ENCODE measurements around the gene CD274.
A peak's percentile ranks its signal among the peaks of the same experiment; 100 is the strongest.
"Not testable (repeated sequence)": the region's sequence is repeated elsewhere in the genome, so short reads cannot be mapped to it uniquely, and the experiment has no call there.

The CD274 gene

DNA sequence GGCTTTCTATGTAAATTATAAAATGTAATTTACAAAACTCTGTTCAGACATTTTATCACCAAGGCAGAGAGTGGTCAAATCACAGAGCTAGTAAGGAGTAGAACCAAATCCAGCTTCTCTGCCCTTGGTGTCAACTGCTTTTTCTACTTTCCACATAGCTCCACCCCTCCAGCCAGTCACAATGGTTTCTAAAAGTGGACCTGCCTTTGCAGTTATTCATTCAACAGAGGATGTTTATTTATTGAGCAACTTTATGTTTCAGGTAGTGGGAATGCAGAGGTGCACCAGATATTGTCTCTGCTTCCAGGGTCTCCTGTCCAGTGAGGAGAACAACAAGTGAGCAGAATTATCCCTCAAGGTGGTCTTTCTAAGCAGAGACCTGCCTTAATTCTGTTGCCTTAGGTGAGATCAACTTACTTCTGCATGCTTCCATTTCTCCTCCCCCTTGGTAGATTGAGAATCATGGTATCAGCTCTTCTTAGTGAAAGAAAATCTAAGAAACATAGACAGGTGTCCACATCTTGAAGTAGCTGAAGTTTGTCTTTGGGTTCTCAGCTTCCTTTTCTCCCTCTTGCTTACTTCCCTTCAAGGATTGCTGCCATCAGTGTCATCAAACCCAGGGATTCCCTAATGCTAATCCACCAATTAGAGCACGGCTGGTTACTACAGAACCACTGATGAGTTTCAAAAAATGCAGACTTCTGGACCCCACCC is 42.8 kb downstream of the CD274 start:
- intact Hi-C loops (cut with DNase I): no loop called here
- no peak for DNase-seq

DNA sequence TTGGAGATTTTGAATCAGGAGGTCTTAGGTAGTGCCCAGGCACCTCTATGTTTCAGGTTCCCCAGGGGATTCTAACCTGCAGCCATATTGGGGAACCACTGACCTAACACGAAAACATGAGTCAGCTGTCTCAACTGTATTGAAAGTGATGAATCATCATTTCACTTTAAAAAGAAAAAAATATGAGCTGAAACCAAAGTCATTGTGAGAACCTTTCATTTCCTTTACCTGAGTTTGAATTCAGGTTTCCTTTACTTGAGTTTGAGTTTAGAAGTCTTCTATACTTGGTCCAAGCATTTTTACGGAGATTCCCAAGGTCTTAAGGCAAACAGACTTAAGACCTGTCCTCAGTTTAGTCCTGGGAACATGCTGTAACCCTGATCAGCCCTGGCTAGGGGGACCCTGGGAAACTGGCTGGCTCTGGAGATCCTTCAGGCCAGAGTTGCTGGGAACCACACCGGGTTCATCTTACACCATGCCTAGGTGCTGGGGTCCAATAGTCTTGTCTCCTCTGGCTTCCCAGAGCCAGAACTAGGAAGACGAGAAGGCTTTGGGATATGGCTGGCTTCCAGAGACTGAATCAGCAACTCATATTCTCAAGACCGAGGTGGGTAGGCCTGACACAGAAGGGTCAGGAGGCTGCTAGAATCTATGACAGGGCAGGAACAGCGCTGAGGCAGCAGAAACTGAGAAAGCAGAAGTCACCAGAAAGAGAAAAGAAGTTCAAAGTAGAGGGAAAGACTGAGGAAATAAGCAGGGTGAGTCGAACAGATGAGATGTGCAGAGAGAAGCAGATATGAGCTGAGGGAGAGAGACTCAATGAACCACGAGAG is 43.6 kb downstream of the CD274 start:
- intact Hi-C loops (cut with DNase I): no loop called here
- DNase-seq: peak in 2 of 10 donors; percentile 25 to 72

- intact Hi-C loops (cut with DNase I); DNase-seq: not testable (repeated sequence)
Observed at GRCh38 chr9:5494765-5495164, 44.4 kb downstream of the CD274 start.

GRCh38 chr9:5499157-5499556 is 48.8 kb downstream of the CD274 start:
- intact Hi-C loops (cut with DNase I): no loop called here
- no peak for DNase-seq

DNA sequence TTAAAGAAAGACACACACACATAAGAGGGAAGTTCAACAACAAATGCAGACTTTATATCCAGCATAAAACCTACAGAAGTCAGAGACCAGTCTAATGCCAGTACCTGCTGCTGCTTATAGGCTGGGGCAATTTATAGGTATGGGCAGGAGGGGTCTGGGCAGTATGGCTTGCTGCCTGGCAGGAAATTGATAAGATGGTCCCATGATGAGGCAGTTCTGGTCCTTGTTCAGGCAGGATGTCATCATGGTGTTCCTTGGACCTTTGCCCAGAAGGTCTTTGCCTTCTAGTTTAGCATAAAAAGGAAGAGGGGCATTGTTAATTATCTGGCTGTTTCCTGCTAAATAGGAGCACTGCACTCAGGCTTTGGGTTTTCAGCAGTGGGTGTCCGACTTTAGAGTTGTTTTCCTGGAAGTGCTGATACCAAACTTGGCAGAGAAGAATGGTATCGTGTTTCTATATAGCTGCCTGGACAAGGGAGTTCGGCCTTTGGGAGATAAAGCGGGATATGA is 49.6 kb downstream of the CD274 start:
- intact Hi-C loops (cut with DNase I): no loop called here
- no peak for DNase-seq

GRCh38 chr9:5500441-5501235 is 50.3 kb downstream of the CD274 start:
- DNase-seq: no peak
- intact Hi-C loops (cut with DNase I): no loop called here

GRCh38 chr9:5502553-5502952 is 52.2 kb downstream of the CD274 start:
- intact Hi-C loops (cut with DNase I): no loop called here
- DNase-seq: peak in 1 of 10 donors; percentile 51

GRCh38 chr9:5509573-5509972 is 59.2 kb downstream of the CD274 start:
- no peak for DNase-seq
- intact Hi-C loops (cut with DNase I): no loop called here

GRCh38 chr9:5510360-5510931 is 60.1 kb downstream of the CD274 start, which contains the start of gene PDCD1LG2:
Gene PDCD1LG2 (plus strand): TSS chr9:5510531. CDS start chr9:5522547, 12,016 bp downstream.
- intact Hi-C loops (cut with DNase I): no loop called here
- DNase-seq: no peak

DNA sequence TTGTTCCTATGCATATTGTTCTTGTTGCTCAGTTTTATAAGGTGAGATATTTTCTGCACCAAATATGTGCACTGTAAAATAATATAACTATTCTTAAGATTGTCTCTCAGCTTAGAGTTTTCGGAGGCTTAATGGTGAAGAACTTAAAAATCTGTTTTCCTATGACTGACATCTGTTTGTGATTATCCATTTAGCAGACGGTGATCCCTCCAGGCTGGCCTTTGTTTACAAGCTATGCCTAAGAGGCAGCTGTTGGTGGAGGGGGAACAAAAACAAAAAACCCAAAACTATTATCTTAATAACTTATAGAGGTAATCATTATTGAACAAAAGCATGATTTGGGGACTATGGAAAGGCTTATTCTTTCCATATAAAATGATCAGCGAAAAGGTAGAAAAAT is 60.6 kb downstream of the CD274 start:
- intact Hi-C loops (cut with DNase I): no loop called here
- DNase-seq: no peak

DNA sequence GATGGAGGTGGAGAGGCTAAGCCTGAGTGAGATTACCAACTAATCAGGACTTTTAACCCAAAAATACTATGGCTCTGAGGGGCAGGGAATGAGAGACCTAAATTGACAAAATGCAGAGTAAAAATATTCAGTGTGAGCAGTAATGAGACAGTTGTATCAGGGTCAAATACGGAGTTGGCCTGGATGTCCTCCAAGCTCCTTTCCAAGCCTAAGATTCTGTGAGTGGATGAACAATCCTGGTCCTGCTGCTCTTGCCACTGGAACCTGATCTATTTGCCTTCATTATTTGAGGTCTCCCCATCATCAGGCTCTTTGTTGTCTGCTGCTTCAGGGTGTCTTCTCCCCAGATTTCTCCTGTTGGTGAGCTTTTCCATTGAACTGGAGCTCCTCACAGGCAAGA is 61.1 kb downstream of the CD274 start:
- DNase-seq: no peak
- intact Hi-C loops (cut with DNase I): no loop called here

DNA sequence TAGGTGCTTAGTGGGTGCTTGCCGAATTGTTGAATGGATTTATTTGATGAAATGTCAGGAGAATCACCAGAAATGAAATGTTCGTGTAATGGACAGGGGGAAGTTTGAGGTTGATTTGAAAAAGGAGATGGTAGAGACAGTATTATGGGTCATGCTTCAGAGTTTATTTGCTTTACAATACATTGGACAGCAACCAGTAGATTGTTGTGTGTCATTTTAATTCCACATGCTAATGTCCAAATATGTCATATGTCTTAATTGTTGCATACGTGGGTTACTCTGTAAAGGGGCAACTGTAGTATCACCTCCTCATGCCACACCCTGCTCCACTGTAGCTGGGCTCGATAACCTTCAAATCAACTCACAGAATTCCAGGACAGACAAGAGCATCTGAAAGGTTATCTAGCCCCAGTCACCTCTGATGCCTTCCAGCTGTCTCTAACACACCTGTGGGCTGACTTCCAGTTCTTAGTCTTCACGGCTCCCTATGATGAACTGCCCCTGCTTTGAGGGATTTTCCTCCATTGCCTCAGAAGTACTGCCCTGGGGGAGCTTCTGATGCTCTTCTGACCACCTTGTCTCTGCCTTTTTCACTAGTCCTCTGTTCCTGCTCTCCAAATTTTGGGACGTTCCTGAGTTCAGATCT is 61.7 kb downstream of the CD274 start:
- intact Hi-C loops (cut with DNase I): no loop called here
- no peak for DNase-seq

GRCh38 chr9:5512658-5513452 is 62.5 kb downstream of the CD274 start:
- DNase-seq: no peak
- intact Hi-C loops (cut with DNase I): no loop called here

DNA sequence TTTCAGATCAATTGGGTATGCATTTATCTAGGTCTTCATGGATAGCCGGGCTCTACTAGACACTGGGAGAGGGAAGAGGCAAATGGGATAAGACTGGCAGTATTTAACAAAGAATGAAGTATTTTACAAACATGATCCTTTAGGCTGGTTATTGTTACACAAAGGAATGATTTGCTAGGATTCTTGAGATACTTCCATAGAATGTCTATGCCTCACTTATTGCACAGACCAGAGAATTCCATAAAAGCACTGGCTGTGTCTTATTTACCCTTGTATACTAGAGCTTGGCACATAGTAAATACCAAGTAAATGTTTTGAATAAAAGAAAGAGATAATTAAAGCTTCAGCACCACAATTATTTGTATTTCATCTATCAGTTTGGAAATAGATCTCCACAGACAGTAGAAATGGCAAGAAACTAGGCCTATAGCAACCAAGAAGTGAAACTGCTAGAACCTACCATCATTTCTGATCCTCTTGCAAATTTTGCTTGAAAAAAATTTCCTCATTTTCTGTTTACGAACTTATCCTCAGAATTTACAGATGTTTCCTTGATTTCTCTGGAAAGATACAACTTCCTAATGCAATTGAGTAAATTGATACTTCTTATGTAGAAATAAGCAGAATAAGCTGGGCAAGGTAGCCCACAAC is 63.7 kb downstream of the CD274 start:
- intact Hi-C loops (cut with DNase I): no loop called here
- no peak for DNase-seq

DNA sequence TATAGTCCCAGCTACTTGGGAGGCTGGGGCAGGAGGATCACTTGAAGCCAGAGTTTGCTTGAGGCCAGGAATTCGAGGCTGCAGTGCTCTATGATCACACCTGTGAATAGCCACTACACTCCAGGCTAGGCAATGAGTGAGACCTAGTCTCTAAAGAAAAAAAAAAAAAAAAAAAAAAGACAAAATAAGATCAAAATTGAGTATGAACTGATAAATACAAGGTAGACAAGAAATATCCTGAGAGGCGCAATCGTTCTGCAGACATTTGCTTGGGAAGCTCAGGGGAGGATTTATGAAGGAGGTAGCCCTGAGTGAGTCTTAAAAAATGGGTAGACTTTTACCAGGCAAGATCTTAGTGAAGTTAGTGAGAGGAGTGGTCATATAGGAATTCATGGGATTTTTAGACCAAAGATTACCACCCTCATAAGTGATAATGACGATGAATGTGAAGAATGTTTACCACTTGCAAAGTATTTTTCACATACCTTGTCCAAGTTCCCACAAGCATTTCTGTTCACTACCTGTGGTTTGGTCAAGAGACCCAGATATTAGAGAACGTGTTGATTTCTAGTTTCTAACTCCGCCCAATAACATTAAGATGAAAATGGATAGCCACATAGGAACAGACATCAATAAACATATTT is 64.4 kb downstream of the CD274 start:
- no peak for DNase-seq
- intact Hi-C loops (cut with DNase I): no loop called here

- no peak for DNase-seq
- intact Hi-C loops (cut with DNase I): no loop called here
Observed at GRCh38 chr9:5515261-5515650, 64.9 kb downstream of the CD274 start.

- intact Hi-C loops (cut with DNase I): no loop called here
- DNase-seq: peak in 1 of 10 donors; percentile 67
Observed at GRCh38 chr9:5516453-5517220, 66.3 kb downstream of the CD274 start.
